Measurements from ENCODE around the gene MBD5.

DNA sequence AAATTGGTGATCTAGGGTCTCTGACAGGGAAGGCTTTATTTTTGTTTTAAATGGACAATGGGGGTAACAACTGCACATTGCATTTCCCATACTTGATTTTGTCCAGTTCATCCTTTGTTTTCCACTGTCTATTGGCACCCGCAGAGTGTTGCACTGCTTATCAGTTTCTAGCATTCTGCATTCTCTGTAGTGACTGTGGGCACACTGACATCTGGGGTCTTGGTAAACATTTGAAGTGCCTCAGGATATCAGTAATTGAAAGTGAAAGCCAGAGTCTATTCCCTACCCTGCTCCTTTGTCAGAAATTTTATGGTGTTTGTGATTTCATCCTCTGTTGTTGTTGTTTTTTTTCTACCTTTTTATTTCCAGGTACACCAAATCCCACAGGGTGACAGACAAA lies 491.6 kb downstream of the MBD5 start:
- TF ChIP-seq, protein P1, sequence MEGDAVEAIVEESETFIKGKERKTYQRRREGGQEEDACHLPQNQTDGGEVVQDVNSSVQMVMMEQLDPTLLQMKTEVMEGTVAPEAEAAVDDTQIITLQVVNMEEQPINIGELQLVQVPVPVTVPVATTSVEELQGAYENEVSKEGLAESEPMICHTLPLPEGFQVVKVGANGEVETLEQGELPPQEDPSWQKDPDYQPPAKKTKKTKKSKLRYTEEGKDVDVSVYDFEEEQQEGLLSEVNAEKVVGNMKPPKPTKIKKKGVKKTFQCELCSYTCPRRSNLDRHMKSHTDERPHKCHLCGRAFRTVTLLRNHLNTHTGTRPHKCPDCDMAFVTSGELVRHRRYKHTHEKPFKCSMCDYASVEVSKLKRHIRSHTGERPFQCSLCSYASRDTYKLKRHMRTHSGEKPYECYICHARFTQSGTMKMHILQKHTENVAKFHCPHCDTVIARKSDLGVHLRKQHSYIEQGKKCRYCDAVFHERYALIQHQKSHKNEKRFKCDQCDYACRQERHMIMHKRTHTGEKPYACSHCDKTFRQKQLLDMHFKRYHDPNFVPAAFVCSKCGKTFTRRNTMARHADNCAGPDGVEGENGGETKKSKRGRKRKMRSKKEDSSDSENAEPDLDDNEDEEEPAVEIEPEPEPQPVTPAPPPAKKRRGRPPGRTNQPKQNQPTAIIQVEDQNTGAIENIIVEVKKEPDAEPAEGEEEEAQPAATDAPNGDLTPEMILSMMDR (IDR thresholded peaks at IDR 0.05): no peak
- no peak for TF ChIP-seq ZFX (IDR thresholded peaks at IDR 0.05; ENCODE audit: borderline replicate concordance)
